GM10266 (cell line): ENCODE data around the gene SNRNP70.

Experiments
- DNase-seq: peaks from one replicate; pipeline ENCODE4 v3.0.0; 2012; ENCODE audit errors: extremely low spot score
- TF ChIP-seq, protein P1 (sequence below): IDR thresholded peaks from 2 replicates; pipeline ENCODE4 v1.5.1; 2012; ENCODE audit warnings: mild to moderate bottlenecking, low read depth; ENCODE audit not compliant: control insufficient read depth, insufficient read depth; ENCODE audit errors: missing control alignments

Gene SNRNP70

DNA sequence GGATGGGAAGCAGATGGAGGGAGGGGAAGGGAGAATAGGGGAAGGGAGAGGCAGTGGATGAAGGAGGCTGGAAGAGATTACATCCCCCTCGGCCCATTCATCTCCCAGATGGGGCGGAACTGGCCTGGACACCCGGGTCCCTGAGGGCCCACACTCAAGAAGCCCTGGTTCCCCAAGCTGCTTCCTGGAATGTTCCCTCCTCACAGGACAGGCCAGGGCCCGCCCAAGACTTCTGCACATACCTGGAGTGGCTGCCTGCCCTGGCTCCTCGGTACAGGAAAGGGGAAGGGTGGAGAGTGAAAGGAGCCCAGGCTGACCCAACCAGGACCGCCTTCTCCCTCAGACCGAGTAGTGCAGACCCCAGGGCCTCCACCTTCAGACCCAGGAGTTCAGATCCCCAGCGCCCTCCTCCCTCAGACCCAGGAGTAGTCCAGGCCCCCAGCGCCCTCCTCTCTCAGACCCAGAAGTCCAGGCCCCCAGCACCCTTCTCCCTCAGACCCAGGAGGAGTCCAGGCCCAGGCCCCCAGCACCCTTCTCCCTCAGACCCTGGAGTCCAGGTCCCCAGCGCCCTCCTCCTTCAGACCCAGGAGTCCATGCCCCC is 21.1 kb upstream of the SNRNP70 start:
- TF ChIP-seq, protein P1, sequence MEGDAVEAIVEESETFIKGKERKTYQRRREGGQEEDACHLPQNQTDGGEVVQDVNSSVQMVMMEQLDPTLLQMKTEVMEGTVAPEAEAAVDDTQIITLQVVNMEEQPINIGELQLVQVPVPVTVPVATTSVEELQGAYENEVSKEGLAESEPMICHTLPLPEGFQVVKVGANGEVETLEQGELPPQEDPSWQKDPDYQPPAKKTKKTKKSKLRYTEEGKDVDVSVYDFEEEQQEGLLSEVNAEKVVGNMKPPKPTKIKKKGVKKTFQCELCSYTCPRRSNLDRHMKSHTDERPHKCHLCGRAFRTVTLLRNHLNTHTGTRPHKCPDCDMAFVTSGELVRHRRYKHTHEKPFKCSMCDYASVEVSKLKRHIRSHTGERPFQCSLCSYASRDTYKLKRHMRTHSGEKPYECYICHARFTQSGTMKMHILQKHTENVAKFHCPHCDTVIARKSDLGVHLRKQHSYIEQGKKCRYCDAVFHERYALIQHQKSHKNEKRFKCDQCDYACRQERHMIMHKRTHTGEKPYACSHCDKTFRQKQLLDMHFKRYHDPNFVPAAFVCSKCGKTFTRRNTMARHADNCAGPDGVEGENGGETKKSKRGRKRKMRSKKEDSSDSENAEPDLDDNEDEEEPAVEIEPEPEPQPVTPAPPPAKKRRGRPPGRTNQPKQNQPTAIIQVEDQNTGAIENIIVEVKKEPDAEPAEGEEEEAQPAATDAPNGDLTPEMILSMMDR, result no peak
- DNase-seq, result peak; percentile 37

GRCh38 chr19:49064768-49065611 is 20.3 kb upstream of the SNRNP70 start, which contains the start of gene NTF4:
TSS of gene NTF4 (minus strand) at chr19:49064818. CDS start at chr19:49061997, 2,821 bp downstream.
- peak; percentile 62 for DNase-seq
- TF ChIP-seq, protein P1, result no peak

DNA sequence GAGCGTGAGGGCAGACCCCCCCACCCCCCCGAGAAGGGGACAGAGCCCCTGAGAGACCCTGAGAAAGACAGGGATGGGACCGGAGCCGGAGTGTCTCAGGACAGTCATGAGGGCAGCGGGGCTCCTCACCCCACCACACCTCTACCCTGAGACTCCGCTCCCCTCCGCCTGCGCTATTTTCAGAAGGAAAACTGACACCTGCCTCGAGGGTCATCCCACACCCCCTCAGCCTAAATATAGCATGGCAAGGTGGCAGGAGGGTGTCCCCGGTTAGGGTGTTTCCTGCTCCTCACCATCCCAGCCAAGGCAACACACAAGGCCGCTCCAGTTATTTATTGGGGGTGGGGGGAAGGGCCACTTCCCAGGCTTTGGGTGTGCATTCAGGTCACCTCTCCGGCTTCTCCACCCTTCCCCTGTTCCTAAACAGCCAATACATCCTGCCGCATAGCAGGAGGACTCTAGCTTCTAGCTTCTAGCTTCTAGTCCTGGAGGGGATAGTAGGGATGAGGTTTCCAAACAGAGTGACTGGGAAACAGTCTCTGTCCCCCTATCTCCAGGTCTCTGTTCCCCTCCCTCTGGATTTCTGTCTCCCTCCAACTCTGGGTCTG is 19.2 kb upstream of the SNRNP70 start:
- DNase-seq, result peak; percentile 22
- TF ChIP-seq, protein P1, result no peak

GRCh38 chr19:49067554-49067953 is 17.7 kb upstream of the SNRNP70 start:
- DNase-seq, result peak; percentile 19
- TF ChIP-seq, protein P1, result no peak

GRCh38 chr19:49069026-49069425 is 16.2 kb upstream of the SNRNP70 start:
- TF ChIP-seq, protein P1, result no peak
- no peak for DNase-seq

GRCh38 chr19:49070416-49070815 is 14.8 kb upstream of the SNRNP70 start:
- TF ChIP-seq, protein P1, result no peak
- no peak for DNase-seq
